ENCODE results near the gene SBK1.

- no peak for TF ChIP-seq EZH2 (IDR thresholded peaks at IDR 0.05; ENCODE audit: insufficient read depth, poor library complexity, severe bottlenecking)
- no peak for TF ChIP-seq EZH2phosphoT487 (IDR thresholded peaks at IDR 0.05; ENCODE audit: insufficient read depth, low read depth)
Observed at GRCh38 chr16:28283798-28284577, 8.3 kb upstream of the SBK1 start.
